Measurements from ENCODE around the gene BLCAP.
A peak's percentile ranks its signal among the peaks of the same experiment; 100 is the strongest.

Gene BLCAP

GRCh38 chr20:37530696-37531095, 3.0 kb upstream of the BLCAP start:
- DNase-seq: no peak

- DNase-seq: no peak
Observed at GRCh38 chr20:37529968-37530600, 2.4 kb upstream of the BLCAP start.

GRCh38 chr20:37529214-37529967, 1.7 kb upstream of the BLCAP start:
- no peak for DNase-seq

- DNase-seq: no peak
Observed at GRCh38 chr20:37528446-37529213, 954 bp upstream of the BLCAP start.

- peak in 1 of 58 donors; percentile 9 for DNase-seq
Observed at GRCh38 chr20:37526839-37527637, 638 bp downstream of the BLCAP start.

GRCh38 chr20:37526238-37526838, 1.3 kb downstream of the BLCAP start:
- no peak for DNase-seq

- no peak for DNase-seq
Observed at GRCh38 chr20:37525810-37526209, 1.9 kb downstream of the BLCAP start.

GRCh38 chr20:37524859-37525708, 2.6 kb downstream of the BLCAP start:
- DNase-seq: no peak

- peak in 1 of 58 donors; percentile 28 for DNase-seq
Observed at GRCh38 chr20:37523911-37524700, 3.6 kb downstream of the BLCAP start.

GRCh38 chr20:37523012-37523391, 4.7 kb downstream of the BLCAP start:
- DNase-seq: no peak

- DNase-seq: peak in 11 of 58 donors; percentile 9 to 50 (median 19)
Observed at GRCh38 chr20:37522260-37523011, 5.2 kb downstream of the BLCAP start.

GRCh38 chr20:37521061-37521771, 6.5 kb downstream of the BLCAP start, which contains the start of gene NNAT:
TSS of gene NNAT (plus strand) at chr20:37521250. CDS start at chr20:37521332, 82 bp downstream.
- peak in 17 of 58 donors; percentile 11 to 53 (median 23) for DNase-seq

GRCh38 chr20:37520419-37520955, 7.2 kb downstream of the BLCAP start:
- DNase-seq: peak in 1 of 58 donors; percentile 47

- DNase-seq: no peak
Observed at GRCh38 chr20:37519508-37520418, 7.9 kb downstream of the BLCAP start.

- peak in 21 of 58 donors; percentile 10 to 58 (median 27) for DNase-seq
Observed at GRCh38 chr20:37518606-37519507, 8.8 kb downstream of the BLCAP start.

Data from anterior cingulate cortex (tissue), 58 donors.